ENCODE data around the gene PRDM16. TPM values are rescaled to one million over a fixed set of nuclear protein-coding genes. Genes with fewer than 3 reads are reported as not detected.

Gene PRDM16
- total RNA-seq, 4 donors from 2014 or later: 5.4 to 13.2 (median 7.7) TPM

DNA sequence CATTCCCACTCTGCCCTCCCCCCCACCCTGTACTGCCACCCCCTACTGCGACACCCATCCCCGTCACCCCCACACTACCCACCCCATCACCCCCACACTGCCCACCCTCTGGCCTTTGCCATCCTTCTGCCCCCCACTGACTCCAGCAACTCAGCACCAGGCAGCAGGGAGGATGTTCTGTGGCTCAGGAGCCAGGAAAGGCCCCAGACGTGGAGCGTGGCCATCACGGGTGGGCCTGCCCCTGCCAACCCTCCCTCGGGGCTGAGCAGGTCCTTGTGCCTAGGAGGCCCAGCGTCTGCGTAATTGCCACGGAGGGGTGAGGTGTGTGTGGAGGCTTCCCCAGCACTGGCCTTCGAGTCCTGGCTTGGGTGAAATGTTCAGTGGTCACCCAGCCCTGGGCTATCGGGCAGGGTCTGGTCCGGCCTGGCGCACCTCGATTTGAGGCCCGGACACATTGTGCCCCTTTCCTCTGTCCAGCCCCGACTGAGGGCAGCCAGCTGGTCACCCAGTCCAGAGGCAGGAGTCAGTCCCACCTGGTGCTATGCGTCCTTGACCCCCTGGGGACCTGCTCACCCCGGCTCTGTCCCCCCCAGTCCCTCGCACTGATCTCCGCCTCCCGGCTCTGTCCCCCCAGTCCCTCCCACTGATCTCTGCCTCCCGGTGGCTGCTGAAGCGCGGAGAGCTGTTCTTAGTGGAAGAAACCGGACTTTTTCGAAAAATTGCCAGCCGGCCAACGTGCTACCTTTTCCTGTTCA lies 408.4 kb downstream of the PRDM16 start:
- Histone ChIP-seq H3K4me1 (peaks cover 0 to 30% (median 5%) of the 10 kb centered on the region in 4 donors), H3K27ac (no peak overlapping the region), H3K36me3 (peaks cover 0 to 26% (median 0%) of the 10 kb centered on the region in 3 donors), H3K4me3 (no peak overlapping the region), H3K9me3 (no peaks in the 10 kb centered on the region), H3K27me3 (no peaks in the 10 kb centered on the region)
- TF ChIP-seq, protein P1, sequence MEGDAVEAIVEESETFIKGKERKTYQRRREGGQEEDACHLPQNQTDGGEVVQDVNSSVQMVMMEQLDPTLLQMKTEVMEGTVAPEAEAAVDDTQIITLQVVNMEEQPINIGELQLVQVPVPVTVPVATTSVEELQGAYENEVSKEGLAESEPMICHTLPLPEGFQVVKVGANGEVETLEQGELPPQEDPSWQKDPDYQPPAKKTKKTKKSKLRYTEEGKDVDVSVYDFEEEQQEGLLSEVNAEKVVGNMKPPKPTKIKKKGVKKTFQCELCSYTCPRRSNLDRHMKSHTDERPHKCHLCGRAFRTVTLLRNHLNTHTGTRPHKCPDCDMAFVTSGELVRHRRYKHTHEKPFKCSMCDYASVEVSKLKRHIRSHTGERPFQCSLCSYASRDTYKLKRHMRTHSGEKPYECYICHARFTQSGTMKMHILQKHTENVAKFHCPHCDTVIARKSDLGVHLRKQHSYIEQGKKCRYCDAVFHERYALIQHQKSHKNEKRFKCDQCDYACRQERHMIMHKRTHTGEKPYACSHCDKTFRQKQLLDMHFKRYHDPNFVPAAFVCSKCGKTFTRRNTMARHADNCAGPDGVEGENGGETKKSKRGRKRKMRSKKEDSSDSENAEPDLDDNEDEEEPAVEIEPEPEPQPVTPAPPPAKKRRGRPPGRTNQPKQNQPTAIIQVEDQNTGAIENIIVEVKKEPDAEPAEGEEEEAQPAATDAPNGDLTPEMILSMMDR (IDR thresholded peaks at IDR 0.05): no peak
- no peak for TF ChIP-seq POLR2A (IDR thresholded peaks at IDR 0.05)
- DNase-seq: no peak

DNA sequence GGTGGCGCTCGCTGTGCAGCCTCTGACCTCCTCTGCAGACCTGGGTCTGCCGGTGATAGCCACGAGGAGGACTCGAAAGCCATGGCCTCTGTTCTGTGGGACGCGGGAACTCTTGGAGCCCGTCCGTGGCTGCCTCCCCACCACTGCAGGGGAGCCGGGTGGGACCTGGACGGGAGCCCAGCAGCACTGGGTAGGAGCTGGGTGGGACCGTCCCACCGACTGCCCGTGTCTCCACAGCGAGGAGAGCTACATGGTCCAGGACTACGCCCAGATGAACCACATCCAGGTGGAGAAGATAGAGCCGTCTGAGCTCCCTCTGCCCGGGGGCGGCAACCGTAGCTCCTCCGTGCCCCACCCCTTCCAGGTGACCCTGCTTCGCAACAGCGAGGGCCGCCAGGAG lies 409.2 kb downstream of the PRDM16 start:
- no peak overlapping the region for H3K4me3 ChIP-seq
- H3K9me3 ChIP-seq: no peaks in the 10 kb centered on the region
- no peak for TF ChIP-seq POLR2A (IDR thresholded peaks at IDR 0.05)
- TF ChIP-seq, protein P1 (IDR thresholded peaks at IDR 0.05): no peak
- H3K4me1 ChIP-seq: peaks cover 0 to 38% (median 5%) of the 10 kb centered on the region in 4 donors
- H3K27ac ChIP-seq: no peak overlapping the region
- peaks cover 0 to 23% (median 0%) of the 10 kb centered on the region in 3 donors for H3K36me3 ChIP-seq
- H3K27me3 ChIP-seq: no peaks in the 10 kb centered on the region
- DNase-seq: no peak

DNA sequence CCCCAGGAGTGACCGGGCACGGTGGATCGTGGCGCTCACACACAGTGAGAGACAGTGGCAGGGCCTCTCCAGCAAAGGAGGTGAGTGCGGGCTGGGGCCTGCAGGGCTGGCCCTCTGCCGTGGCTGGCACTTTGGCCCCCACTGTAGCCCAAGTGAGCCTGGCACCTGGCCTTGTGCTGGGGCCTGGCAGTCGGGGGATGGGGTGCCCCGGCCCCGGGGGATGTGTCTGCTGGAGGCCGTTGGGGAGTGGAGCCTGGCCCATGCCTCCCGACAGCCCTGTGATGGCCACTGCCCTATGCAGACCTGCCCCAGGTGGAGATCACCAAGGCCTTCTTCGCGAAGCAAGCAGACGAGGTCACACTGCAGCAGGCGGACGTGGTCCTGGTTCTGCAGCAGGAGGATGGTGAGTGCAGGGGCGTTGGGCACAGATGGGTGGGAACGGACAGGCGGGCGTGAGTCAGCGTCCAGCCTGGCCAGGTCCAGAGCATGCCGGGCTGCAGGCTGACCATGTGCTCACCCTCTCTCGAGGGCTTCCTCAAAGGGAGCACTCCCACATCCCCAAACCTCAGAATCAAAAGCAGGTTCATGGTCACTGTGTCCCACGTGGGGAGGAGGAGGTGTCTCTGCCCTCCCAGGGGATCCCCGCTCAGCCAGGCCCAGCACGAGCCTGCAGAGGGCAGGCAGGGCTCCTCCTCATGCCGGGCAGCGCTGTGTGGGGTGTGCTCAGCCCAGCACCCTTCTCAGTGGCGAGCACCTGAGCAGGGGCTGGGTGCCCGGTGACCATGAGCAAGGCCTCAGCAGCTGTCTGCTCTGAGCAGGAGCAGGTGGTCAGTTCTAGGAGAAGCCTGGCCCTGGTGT lies 410.7 kb downstream of the PRDM16 start:
- Histone ChIP-seq H3K4me3 (peak overlapping the region in 1 of 4 donors; percentile 14), H3K9me3 (no peaks in the 10 kb centered on the region), H3K27me3 (no peaks in the 10 kb centered on the region), H3K27ac (peak overlapping the region in 3 of 4 donors; percentile 63 to 91 (median 88)), H3K4me1 (peaks cover 0 to 48% (median 5%) of the 10 kb centered on the region in 4 donors), H3K36me3 (peaks cover 0 to 14% (median 0%) of the 10 kb centered on the region in 3 donors)
- no peak for DNase-seq
- TF ChIP-seq POLR2A (IDR thresholded peaks at IDR 0.05): no peak
- TF ChIP-seq, protein P1 (IDR thresholded peaks at IDR 0.05): no peak

DNA sequence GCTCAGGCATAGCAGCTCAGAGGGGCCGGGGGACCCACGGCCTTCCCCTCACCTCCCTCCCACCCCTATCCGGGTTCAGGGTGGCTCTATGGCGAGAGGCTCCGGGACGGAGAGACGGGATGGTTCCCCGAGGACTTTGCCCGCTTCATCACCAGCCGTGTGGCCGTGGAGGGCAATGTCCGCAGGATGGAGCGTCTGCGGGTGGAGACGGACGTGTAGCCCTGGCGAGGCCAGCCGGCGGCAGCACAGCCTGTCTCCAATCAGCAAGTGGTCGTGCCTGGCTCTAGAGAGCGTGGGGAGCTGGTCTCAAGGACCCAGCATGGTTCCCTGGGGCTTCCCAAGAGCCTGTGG lies 411.3 kb downstream of the PRDM16 start:
- TF ChIP-seq, protein P1 (IDR thresholded peaks at IDR 0.05): peak in 1 of 6 experiments; percentile 20
- TF ChIP-seq POLR2A (IDR thresholded peaks at IDR 0.05): peak; percentile 53 to 66
- H3K9me3 ChIP-seq: no peaks in the 10 kb centered on the region
- H3K27ac ChIP-seq: peak overlapping the region in 3 of 4 donors; percentile 63 to 91 (median 88)
- peaks cover 0 to 14% (median 0%) of the 10 kb centered on the region in 3 donors for H3K36me3 ChIP-seq
- peaks cover 0 to 48% (median 5%) of the 10 kb centered on the region in 4 donors for H3K4me1 ChIP-seq
- H3K4me3 ChIP-seq: peak overlapping the region in 1 of 4 donors; percentile 19
- peak in 2 of 3 donors; percentile 88 to 93 for DNase-seq
- H3K27me3 ChIP-seq: no peaks in the 10 kb centered on the region

DNA sequence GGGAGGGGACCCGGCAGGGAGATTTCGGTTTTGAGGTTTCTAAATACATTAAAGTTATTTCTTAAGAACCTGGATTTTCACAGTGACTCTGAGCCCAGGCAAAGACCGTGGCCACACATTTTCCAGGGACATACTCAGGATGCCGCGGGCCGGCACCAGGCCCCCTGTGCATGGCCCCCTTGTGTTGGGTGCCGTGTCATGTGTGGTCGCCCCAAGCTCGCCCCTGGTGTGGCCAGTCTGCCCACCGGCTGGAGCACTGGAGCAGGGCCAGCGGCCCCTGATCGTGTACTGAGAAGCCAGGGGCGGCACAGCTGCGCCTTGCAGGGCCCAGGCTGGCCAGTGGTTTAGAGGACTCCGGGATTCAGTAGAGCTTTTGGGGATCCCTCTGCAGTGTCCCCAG lies 412.0 kb downstream of the PRDM16 start:
- H3K4me1 ChIP-seq: peaks cover 0 to 48% (median 5%) of the 10 kb centered on the region in 4 donors
- no peak overlapping the region for H3K4me3 ChIP-seq
- peaks cover 0 to 13% (median 0%) of the 10 kb centered on the region in 3 donors for H3K36me3 ChIP-seq
- H3K27ac ChIP-seq: peak overlapping the region in 3 of 4 donors; percentile 63 to 91 (median 88)
- TF ChIP-seq POLR2A (IDR thresholded peaks at IDR 0.05): no peak
- TF ChIP-seq, protein P1 (IDR thresholded peaks at IDR 0.05): no peak
- no peaks in the 10 kb centered on the region for H3K9me3 ChIP-seq
- H3K27me3 ChIP-seq: no peaks in the 10 kb centered on the region
- no peak for DNase-seq
